ENCODE measurements around the gene CNGA3.
"Not testable (repeated sequence)": the region's sequence is repeated elsewhere in the genome, so short reads cannot be mapped to it uniquely, and the experiment has no call there.

The CNGA3 gene

GRCh38 chr2:98300141-98300874, 45.9 kb upstream of the CNGA3 start:
- TF ChIP-seq ZNF701 (tag by site-specific recombination; IDR thresholded peaks at IDR 0.05) (no peak), ZNF707 (tag by site-specific recombination; IDR thresholded peaks at IDR 0.05) (no peak), ZBTB20 (tag by site-specific recombination; IDR thresholded peaks at IDR 0.05) (no peak), ZNF777 (tag by site-specific recombination; IDR thresholded peaks at IDR 0.05; ENCODE audit: borderline replicate concordance) (no peak), HIC1 (tag by site-specific recombination; IDR thresholded peaks at IDR 0.05) (no peak), ZBTB21 (tag by site-specific recombination; IDR thresholded peaks at IDR 0.05) (no peak), ZNF704 (tag by site-specific recombination; IDR thresholded peaks at IDR 0.05) (no peak), SP7 (tag by site-specific recombination; IDR thresholded peaks at IDR 0.05) (no peak), ZNF664 (tag by site-specific recombination; IDR thresholded peaks at IDR 0.05) (no peak)
- Histone ChIP-seq H3K9me3 (ENCODE audit: control insufficient read depth, insufficient read depth, low read depth, low read length) (no peaks in the 10 kb centered on the region), H3K36me3 (ENCODE audit: control insufficient read depth in 2 of 2, insufficient read depth in 1 of 2, low read length in 2 of 2) (no peaks in the 10 kb centered on the region), H3K4me3 (ENCODE audit: low read depth, low read length) (no peak overlapping the region), H3K4me1 (ENCODE audit: control insufficient read depth, insufficient read depth, low read length) (no peaks in the 10 kb centered on the region), H3K27ac (ENCODE audit: extremely low read depth, low read depth, low read length) (no peak overlapping the region)
- ChIA-PET CTCF (no interaction called here), POLR2A (no interaction called here)

- H3K36me3 ChIP-seq (ENCODE audit: control insufficient read depth in 2 of 2, insufficient read depth in 1 of 2, low read length in 2 of 2): no peaks in the 10 kb centered on the region
- H3K4me3 ChIP-seq (ENCODE audit: low read depth, low read length): no peak overlapping the region
- H3K9me3 ChIP-seq (ENCODE audit: control insufficient read depth, insufficient read depth, low read depth, low read length): no peaks in the 10 kb centered on the region
- no peaks in the 10 kb centered on the region for H3K4me1 ChIP-seq (ENCODE audit: control insufficient read depth, insufficient read depth, low read length)
- ChIA-PET CTCF (no interaction called here), POLR2A (no interaction called here)
- no peak overlapping the region for H3K27ac ChIP-seq (ENCODE audit: extremely low read depth, low read depth, low read length)
- TF ChIP-seq ZNF221 (tag by site-specific recombination; IDR thresholded peaks at IDR 0.05; ENCODE audit: borderline replicate concordance) (no peak), PRDM1 (tag by site-specific recombination; IDR thresholded peaks at IDR 0.05) (no peak), SCRT1 (tag by site-specific recombination; IDR thresholded peaks at IDR 0.05; ENCODE audit: borderline replicate concordance) (no peak), ZNF670 (tag by site-specific recombination; IDR thresholded peaks at IDR 0.05; ENCODE audit: low read depth) (no peak), ATF2 (tag by site-specific recombination; IDR thresholded peaks at IDR 0.05; ENCODE audit: low read depth) (no peak), ZNF214 (tag by site-specific recombination; IDR thresholded peaks at IDR 0.05; ENCODE audit: borderline replicate concordance) (no peak), ZNF18 (tag by site-specific recombination; IDR thresholded peaks at IDR 0.05) (no peak), ZNF398 (tag by site-specific recombination; IDR thresholded peaks at IDR 0.05) (no peak), ZNF48 (tag by site-specific recombination; IDR thresholded peaks at IDR 0.05) (no peak), ZNF23 (tag by site-specific recombination; IDR thresholded peaks at IDR 0.05; ENCODE audit: borderline replicate concordance) (no peak), ZNF544 (tag by site-specific recombination; IDR thresholded peaks at IDR 0.05) (no peak), HOXD13 (CRISPR knock-in tag; IDR thresholded peaks at IDR 0.05; ENCODE audit: borderline replicate concordance) (no peak), ZIC2 (tag by site-specific recombination; IDR thresholded peaks at IDR 0.05) (no peak), GLI2 (tag by site-specific recombination; IDR thresholded peaks at IDR 0.05; ENCODE audit: borderline replicate concordance, low read depth) (no peak)
Observed at GRCh38 chr2:98301469-98301868, 44.8 kb upstream of the CNGA3 start.

- H3K4me3 ChIP-seq (ENCODE audit: low read depth, low read length); H3K9me3 ChIP-seq (ENCODE audit: control insufficient read depth, insufficient read depth, low read depth, low read length); H3K4me1 ChIP-seq (ENCODE audit: control insufficient read depth, insufficient read depth, low read length); H3K27ac ChIP-seq (ENCODE audit: extremely low read depth, low read depth, low read length); CTCF ChIA-PET; H3K36me3 ChIP-seq (ENCODE audit: control insufficient read depth in 2 of 2, insufficient read depth in 1 of 2, low read length in 2 of 2): not testable (repeated sequence)
- POLR2A ChIA-PET: interaction anchor here (0.6 kb wide), 1 partner anchor 109 kb away, joined by 3 read pairs; no protein-coding TSS in a partner anchor
Observed at GRCh38 chr2:98307131-98307696, 39.0 kb upstream of the CNGA3 start.
